Measurements from ENCODE around the gene C20orf96.
"Not testable (repeated sequence)": the region's sequence is repeated elsewhere in the genome, so short reads cannot be mapped to it uniquely, and the experiment has no call there.

Gene C20orf96

DNA sequence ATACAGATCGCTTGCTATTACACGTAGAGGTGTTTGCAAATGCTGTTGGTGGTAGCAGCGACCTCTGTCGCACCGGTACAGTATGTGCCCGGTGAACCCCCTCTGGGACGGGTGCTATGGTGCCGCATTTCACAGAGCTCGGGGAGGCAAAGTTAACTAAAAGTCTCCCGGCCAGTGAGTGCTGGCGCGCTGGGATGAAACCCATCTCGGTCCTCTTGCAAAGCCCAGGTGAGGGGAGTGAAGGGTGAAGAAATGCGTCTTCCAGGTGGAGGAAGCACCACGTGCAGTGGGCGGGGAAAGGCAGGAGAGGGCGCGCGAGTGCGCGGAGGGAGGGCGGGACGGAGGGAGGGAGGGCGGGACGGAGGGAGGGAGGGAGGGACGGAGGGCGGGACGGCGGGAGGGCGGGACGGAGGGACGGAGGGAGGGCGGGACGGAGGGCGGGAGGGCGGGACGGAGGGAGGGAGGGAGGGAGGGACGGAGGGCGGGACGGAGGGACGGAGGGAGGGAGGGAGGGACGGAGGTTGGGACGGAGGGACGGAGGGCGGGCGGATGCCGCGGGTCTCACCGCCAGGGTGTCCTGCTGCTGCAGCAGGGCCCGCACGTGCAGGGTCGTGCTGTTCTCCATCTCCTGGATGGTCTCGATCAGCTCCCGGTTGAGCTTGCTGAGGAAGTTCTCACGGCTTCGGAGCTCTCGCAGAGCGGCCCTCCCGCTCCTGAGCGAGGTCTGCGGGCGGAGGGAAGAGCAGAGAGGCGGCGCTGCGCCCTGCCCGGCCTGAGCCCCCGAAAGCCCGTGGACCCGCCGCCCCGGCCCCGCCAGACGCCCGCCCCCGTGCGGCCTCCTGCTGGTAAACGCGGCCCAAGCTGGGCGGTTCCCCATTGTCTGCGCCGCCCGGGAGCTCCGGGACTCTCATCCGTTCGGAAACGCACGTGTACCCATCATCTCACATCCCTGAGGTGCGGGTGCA is 11.7 kb downstream of the C20orf96 start:
- DNase-seq, result no peak

DNA sequence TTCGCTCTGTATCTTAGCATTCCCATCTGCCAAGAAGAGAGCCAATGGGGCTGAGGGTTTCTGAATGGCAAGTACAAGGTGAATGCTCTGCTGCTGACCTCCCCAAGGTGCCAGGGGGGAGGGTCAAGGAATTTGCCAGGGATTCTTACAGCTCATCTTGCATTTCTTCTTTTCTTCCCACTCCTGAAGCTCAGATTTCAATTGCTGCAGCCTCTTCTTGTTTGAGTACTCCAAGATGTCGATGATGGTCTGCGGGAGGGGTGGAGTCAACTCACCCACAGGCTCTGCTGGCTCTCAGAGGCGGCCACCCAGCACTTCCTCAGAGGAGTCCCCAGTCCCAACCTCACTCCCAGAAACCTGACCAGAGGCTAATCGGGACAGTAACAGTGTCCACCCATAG is 12.4 kb downstream of the C20orf96 start:
- no peak for DNase-seq

DNA sequence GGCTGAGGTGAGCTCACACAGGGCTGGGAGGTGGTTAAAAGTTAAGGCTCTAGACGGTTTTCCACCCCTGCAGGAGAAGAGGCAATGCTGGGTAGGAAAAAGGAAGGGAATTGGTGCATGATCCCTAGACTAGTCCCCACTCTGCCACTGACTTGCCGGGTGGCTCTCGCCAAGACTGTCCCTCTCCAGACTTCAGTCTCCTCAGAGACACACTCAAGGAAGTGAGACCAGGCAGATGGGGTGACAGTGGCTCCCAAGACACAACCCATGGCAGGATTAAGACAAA is 13.1 kb downstream of the C20orf96 start:
- no peak for DNase-seq

DNA sequence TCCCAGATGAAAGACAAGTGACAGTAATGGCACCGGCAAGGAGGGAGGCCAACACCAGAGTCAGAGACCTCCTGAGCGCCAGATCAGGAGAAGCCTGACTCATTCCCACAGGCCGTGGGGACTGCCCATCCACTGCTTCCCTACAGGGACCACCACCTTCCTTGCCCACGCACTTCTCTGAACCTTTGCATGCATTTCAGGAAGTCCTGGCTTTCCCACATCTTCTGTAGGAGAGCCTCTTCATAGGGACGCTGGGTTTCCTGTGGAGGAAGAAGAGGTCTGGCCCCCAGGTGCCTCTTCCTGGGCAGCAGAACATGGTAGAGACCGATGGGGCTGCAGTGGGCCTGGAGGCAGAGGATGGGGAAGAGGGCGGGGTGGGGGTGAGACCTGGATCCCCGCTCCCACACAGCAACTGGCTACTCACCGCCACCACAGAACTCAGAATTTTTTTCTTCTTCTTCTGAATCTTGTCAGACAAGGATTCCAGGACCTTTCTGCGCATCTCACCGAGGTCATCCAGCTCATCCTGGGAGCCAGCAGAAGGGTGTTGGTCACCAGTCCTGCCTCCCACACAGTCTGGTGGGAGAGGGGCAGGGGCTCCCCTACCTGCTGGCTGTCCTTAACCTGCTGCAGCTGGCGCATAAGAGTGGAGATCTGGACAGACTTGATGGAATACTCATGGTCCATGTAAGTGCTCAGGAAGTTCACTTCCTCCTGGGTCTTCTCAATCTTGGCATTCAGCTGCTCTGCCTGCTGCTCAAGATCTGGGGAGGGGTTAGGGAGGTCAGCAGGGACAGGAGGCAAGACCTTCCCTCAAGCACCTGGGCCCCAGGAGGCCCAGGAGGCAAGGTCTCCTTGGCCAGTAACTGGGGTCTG is 13.7 kb downstream of the C20orf96 start:
- DNase-seq, result no peak

DNA sequence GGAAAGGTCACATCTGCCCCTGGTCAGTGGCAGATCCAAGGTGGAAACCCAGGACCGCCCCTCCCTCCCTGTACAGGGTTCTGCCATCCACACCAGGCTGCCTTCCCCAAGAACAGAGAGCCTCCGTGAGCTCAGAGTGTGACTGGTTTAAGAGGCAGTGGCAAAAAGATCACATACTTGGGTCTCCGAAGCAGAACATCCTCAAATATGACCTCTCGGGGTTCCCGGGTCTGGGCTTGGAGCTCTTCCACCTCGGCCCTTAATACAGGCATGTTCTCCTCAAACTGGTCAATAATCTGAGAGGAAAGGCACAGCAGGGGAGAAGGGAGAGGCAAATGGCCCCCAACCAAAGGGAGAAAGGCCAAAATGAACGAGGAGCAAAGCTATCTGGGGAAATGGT is 14.8 kb downstream of the C20orf96 start:
- DNase-seq, result no peak

DNA sequence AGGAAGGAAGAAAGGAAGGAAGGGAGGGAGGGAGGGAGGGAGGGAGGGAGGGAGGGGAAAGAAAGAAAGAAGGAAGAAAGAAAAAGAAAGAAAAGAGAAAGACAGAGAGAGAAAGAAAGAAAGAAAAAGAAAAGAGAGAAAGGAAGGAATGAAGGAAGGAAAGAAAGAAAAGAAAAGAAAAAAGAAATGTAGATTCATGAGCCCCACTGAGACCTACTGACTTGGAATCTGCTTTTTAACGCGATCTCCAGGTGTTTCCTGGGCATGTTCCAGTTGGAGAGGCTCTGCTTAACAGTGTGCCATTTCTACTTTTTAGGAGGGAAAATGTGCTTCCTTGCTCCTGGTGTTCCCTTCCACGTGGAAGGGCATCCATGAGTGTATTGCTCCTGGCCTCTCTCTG is 16.7 kb downstream of the C20orf96 start:
- DNase-seq, result no peak

DNA sequence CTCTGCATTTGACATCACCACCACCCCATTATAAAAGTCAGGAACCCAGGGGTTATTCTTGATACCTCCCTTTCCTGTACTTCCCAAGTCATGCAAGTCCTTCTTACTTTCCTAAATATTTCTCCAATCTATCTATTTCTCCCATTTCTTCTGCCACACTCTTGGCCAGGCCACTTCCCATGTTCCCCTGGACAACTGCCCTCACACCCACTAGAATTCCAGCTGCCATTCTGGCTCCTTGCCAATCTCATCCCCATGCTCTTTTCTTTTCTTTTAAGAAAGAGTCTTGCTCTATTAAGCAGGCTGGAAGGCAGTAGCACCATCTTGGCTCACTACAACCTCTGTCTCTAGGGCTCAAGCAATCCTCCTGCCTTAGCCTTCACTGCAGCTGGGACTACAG is 17.8 kb downstream of the C20orf96 start:
- no peak for DNase-seq

DNA sequence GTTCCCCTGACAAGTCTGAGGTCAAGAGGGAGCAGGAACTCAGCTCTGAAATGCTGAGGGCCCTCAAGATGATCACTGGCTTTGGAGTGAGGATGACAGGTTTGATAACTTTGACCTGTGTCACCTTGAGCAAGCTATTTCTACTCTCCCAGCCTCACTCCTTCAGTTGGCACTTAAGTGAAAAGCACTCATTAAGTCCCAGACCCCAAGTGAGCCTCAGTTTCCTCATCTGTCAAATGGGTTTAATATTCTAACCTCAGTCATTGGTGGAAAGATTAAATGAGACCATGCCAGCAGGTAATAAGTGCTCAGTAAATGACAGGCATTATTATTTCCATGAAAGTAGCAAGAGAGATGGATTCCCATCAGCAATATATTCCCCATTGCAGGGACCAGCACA is 19.0 kb downstream of the C20orf96 start:
- DNase-seq, result no peak

DNA sequence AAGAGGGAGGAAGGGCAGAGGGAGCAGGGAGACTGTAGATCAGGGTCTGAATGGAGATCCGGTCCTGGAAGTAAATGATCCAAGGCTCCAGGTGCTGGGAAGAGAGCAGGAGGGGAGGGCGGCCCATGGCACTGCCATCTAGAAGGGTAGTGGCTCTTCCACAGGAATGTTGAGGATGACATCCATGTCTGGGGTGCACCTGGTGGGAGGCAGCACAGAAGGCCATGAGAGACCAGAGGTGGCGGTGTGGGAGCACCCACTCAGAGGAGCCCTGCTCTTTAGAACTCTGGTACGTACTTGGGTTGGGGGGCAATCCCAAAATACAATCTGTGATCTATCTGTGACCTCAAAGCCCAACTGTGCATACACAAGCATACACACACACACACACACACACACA is 19.5 kb downstream of the C20orf96 start:
- DNase-seq, result no peak

DNA sequence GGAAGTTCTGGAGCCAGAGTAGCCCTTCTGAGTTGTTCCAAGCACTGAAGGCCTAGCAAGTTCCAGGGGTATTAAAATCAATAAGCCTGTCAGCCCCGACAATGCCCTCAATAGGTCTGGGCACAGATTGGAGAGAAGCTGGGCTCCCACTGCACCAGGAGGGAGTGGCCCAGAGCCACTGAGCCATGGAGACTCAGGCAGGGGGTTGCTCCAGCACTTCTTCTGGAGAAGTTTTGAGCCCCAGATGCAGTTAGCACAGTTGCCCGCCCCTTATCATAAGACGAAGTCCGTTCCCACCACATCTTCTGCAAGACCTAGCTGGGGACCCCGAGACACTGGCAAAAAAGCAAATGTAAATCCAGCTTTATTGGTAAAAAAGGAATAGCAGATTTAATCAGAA is 20.0 kb downstream of the C20orf96 start:
- DNase-seq, result no peak

DNA sequence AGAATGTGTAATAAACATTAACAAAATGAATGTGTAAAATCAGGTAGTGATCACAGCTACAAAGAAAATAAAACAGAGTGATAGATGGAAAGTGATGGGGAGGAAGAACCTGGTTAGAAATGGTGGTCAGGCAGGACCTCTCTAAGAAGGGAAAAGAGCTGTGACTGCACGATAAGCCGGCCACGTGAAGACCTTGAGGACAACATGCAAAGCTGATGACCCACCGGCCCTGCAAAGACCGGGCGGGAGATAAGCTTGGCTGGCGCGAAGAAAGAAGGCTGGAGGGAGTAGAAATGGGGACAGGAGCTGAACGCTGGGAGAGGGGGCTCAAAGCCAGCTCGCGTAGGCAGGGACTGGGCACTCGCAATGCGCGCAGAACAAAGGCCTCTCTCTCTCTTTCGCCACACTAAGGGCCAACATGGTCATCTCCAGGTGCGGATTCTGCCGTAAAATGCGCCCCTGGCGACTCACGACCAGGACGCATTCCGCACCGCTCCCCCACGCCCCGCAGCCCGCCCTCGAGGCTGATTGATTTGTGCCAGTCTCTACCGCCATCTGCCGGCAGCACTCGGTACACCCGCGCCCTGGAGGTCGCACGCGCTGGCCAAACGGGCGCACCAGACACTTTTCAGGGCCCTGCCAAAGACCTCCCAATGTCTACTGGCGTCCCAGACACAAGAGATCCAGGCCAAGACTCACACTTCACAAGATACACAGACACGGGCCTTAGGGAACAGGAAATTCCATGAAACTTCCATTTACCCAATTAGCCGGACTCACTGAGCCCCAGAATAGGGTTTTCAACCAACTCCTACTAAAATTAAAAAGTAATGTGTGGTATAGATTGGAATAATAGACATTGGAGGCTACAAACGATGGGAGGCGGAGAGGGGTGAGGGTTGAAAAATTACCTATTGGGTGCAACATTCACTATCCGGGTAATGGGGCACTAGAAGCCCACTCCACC is 23.7 kb downstream of the C20orf96 start:
- peak; percentile 68 for DNase-seq

DNA sequence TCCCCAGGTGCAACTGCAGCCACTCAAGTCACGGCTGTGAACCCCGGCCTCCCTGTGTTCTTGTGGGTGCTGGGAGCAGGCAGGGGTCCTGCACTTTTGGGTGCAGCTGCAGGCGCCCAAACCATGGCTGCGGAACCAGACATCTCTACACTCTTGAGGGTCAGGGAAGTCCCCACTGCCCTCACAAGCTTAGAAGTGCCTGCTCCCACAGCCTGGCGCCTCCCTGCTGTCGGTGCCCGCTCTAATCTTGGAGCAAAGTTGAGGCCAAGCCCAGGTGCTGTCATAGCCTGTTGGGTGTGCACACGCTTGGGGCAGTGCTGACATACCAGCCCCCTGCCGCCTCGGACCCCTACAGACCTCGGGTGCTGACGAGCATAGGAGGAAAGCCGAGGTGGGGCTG is 26.8 kb downstream of the C20orf96 start:
- no peak for DNase-seq

DNA sequence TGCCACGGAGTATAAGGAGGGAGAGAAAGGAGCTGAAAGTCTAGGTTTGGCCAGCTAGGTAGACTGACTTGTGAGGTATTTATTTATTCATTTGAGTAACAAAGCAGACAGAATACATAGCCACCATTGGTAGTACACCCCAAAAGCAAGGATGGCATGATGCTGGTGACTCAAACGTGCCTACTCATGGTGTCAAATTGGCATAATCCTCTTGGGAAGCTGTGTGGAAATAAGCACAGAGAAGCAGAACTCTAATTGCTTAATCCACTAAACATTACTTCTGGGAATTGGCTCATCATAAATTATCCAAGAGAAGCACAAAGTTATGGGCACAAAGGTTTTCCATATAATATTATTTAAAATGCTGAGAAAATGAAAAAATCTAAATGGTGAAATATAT is 30.6 kb downstream of the C20orf96 start:
- no peak for DNase-seq

DNA sequence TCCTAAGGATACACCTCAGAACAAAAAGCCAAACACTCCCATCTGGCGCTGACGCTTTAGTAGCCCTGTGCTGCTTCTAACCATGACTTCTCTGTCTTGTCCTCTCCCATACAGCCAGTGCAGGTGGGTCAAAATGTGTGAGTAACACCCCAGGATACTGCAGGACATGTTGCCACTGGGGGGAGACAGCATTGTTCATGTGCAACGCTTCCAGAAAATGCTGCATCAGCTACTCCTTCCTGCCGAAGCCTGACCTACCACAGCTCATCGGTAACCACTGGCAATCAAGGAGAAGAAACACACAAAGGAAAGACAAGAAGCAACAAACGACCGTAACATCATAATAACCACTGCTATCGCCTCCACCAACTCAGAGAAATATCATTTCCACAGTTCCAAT is 31.6 kb downstream of the C20orf96 start:
- no peak for DNase-seq

DNA sequence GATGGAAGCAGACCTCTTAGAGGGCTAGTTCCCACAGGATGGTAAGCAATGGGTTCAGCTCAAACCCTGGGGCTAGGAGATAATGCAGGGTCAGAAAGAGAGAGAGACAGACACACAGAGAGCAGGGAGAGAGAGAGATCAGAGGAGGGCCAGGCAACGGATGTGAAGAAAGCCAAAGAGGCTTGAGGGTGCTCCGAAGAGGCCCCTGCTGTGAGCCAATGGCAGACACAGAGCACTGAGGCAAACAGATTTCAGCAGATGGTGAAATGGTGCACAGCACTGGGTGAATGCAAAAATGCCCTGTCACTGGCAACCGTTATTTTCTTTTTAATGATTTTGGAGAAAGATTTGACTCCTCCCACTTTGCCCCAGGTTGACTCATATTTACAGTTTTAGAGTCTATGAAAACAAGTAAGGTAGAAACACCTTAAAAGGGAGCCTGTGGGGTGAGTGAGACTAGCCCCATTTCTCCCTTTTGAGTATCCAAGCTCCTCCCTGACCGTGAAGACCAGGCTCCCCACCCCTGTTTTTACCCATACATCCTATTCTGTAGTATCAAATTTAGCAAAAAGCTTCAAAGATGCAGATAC is 32.2 kb downstream of the C20orf96 start:
- no peak for DNase-seq

DNA sequence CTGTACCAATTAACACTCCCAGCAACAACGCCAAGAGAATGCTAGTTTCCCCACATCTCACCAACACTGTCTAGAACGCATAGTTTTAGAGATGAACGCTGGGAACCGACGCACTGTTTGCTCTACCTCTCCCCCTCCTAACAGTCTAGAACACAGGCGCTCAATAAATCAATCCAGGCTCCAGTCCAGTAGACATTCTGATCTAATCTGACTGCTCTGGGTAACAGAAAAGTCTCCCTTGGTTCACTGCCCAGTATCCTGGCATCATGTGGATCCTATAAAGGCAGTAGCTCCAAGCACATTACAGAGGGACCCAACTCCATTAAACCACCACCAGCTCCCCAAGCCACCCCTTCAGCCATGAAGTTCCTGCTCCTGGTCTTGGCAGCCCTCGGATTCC is 33.1 kb downstream of the C20orf96 start, which contains the start of gene DEFB132:
TSS of gene DEFB132 (plus strand) at position 306 of the 400 bp plus-strand sequence. CDS start at position 361, 55 bp downstream.
- no peak for DNase-seq

DNA sequence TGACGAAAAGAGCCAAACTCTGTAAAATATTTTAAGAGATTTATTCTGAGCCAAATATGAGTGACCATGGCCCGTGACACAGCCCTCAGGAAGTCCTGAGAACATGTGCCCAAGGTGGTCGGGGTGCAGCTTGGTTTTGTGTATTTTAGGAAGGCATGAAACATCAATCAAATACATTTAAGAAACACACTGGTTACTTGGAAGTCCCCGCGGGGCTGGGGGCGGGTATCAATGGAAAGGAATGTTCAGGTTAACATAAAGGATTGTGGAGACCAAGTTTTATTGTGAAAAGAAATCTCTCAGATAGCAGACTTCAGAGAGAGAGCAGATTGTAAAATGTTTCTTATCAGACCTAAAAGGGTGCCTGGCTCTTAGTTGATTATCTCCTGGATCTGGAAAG is 37.1 kb downstream of the C20orf96 start:
- not testable (repeated sequence) for DNase-seq

DNA sequence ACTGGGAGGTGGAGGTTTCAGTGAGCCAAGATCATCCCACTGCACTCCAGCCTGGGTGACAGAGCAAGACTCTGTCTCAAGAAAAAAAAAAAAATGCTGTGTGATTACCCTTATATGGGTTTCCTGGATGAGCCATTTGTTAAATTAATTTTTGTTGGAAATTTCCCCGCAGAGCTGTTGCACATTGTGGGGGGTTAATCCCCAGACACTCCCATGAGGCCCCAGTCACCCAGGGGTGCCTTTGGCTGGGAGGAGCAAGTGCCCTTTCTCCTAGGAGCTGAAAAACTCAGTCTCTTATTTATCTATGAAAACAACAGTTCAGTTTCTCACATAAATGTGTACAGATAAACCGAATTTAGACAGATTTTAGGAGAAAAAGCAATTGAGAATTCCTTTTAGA is 37.7 kb downstream of the C20orf96 start:
- DNase-seq, result no peak

DNA sequence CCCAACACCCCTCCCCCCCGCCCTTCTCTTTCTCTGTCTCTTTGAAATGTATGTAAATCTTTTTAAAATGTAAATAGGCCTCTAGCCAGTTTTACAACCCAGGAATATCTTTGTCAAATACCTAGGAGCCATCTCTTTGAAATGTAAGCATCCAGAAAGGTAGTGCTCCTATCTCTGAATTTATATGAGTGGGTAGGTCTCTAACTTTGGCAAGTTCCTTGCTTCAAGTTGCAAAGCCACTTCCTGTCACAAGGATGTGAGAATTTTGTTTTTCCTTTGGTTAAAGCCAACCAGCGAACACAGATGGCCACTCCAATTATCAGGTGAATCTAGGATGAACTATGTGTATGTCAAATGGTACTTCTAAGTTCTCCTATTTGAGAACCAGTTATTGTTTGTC is 39.2 kb downstream of the C20orf96 start:
- no peak for DNase-seq

DNA sequence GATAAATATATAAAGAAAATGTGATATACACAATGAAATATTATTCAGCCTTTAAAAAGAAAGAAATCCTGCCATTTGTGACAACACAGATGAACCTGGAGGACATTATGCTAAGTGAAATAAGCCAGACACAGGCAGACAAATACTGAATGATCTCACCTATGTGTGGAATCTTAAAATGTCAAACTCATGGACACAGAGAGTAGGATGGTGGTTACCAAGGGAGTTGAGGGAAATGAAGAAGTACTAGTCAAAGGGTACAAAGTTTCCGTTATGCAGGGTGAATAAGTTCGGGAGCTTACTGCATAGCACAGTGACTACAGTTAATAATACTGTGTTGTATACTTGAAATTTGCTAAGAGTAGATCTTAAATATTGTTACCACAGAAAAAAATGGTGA is 47.6 kb downstream of the C20orf96 start:
- DNase-seq, result no peak

DNA sequence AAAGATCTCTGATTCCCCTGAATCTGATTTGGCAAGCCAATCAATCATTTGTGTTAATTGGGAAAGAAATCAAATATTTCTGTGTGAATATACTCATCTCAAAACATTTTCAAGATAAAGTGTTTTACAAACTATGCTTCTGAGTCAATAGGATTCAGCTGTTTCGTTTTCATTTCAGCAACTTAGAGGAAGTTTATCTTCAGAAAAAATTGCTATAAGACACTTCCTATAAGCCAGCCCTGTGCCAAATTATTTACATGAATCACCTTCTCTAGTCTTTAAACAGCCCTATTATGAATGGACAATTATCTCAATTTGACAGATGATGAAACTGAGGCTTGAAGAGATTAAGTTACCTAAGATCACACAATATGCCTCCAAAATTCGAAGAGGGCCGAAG is 52.6 kb downstream of the C20orf96 start:
- no peak for DNase-seq

DNA sequence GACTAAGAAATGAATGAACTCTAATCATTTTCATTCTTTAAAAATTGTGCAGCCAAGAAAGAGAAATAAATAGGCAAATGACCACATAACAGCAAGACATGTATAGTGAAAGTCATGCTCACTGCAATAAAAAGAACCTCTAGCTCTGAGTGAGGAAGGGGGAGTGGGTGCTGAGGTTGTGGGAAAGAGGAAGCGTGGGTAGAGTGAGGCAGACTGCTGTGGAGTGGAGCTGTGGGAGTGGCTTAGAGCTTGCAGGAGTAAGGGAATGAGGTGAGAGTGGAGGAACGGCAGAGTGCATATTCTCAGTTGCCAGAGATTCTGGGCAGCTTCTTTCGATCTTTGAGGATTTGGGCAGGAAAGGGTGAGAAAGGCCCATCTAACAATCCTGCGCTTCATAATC is 53.1 kb downstream of the C20orf96 start:
- DNase-seq, result no peak

All from NK-92 treated with Interleukin-12 subunit alpha and Interleukin-12 subunit beta, amount 100 ng/mL, for 24 hours (cell line).